Nephron progenitor cell (in vitro differentiated cells): ENCODE measurements around the gene ING3.

Experiments used
- DNase-seq: peaks from one replicate; pipeline ENCODE4 v3.0.0; 2021
- H3K27ac Mint-ChIP-seq: 2 replicates; pipeline ENCODE4 v1.8.0; 2021; ENCODE audit warnings: mild to moderate bottlenecking, moderate library complexity, mixed read lengths
- H3K27me3 Mint-ChIP-seq: 2 replicates; pipeline ENCODE4 v1.8.0; 2021; ENCODE audit warnings: mild to moderate bottlenecking, low read depth, mixed read lengths; ENCODE audit not compliant: poor library complexity
- H3K36me3 Mint-ChIP-seq: 2 replicates; pipeline ENCODE4 v1.8.0; 2021; ENCODE audit warnings: low read depth, mixed read lengths
- H3K4me1 Mint-ChIP-seq: 2 replicates; pipeline ENCODE4 v1.8.0; 2021; ENCODE audit warnings: mixed read lengths
- H3K4me3 Mint-ChIP-seq: 2 replicates; pipeline ENCODE4 v1.8.0; 2021; ENCODE audit warnings: mild to moderate bottlenecking, moderate library complexity, mixed read lengths
- H3K9me3 Mint-ChIP-seq: 2 replicates; pipeline ENCODE4 v1.8.0; 2021; ENCODE audit warnings: mild to moderate bottlenecking, moderate library complexity, mixed read lengths
- CTCF ChIP-seq: fragments of 200-600 bp; sonication (generic); IDR thresholded peaks from 2 replicates; pipeline ENCODE4 v1.5.0; 2021; ENCODE audit warnings: antibody characterized with exemption

The ING3 gene

GRCh38 chr7:121012170-121012874 lies 61.7 kb downstream of the ING3 start:
- no peak for DNase-seq
- no peak for TF ChIP-seq CTCF
- Mint-ChIP-seq H3K4me3 (no peak overlapping the region), H3K9me3 (peaks cover 9% of the 10 kb centered on the region), H3K27me3 (peaks cover 3% of the 10 kb centered on the region), H3K36me3 (peaks cover 9% of the 10 kb centered on the region), H3K27ac (no peak overlapping the region), H3K4me1 (peaks cover 38% of the 10 kb centered on the region)

GRCh38 chr7:121012919-121013318 lies 62.3 kb downstream of the ING3 start:
- no peak overlapping the region for H3K27ac Mint-ChIP-seq
- TF ChIP-seq CTCF = no peak
- peaks cover 9% of the 10 kb centered on the region for H3K36me3 Mint-ChIP-seq
- H3K4me1 Mint-ChIP-seq = peaks cover 32% of the 10 kb centered on the region
- H3K4me3 Mint-ChIP-seq = no peak overlapping the region
- peaks cover 9% of the 10 kb centered on the region for H3K9me3 Mint-ChIP-seq
- H3K27me3 Mint-ChIP-seq = peaks cover 3% of the 10 kb centered on the region
- no peak for DNase-seq

- H3K36me3 Mint-ChIP-seq = peaks cover 9% of the 10 kb centered on the region
- no peak overlapping the region for H3K4me3 Mint-ChIP-seq
- no peak for DNase-seq
- peaks cover 9% of the 10 kb centered on the region for H3K9me3 Mint-ChIP-seq
- H3K27ac Mint-ChIP-seq = no peak overlapping the region
- H3K4me1 Mint-ChIP-seq = peaks cover 27% of the 10 kb centered on the region
- H3K27me3 Mint-ChIP-seq = no peaks in the 10 kb centered on the region
- no peak for TF ChIP-seq CTCF
These were observed 65.0 kb downstream of the ING3 start for GRCh38 chr7:121015560-121015959.

- no peaks in the 10 kb centered on the region for H3K27me3 Mint-ChIP-seq
- H3K27ac Mint-ChIP-seq = peak overlapping the region; percentile 80
- peaks cover 9% of the 10 kb centered on the region for H3K36me3 Mint-ChIP-seq
- H3K4me3 Mint-ChIP-seq = no peak overlapping the region
- no peak for DNase-seq
- TF ChIP-seq CTCF = no peak
- H3K9me3 Mint-ChIP-seq = peaks cover 9% of the 10 kb centered on the region
- peaks cover 33% of the 10 kb centered on the region for H3K4me1 Mint-ChIP-seq
These were observed 66.4 kb downstream of the ING3 start for GRCh38 chr7:121016966-121017365.

DNA sequence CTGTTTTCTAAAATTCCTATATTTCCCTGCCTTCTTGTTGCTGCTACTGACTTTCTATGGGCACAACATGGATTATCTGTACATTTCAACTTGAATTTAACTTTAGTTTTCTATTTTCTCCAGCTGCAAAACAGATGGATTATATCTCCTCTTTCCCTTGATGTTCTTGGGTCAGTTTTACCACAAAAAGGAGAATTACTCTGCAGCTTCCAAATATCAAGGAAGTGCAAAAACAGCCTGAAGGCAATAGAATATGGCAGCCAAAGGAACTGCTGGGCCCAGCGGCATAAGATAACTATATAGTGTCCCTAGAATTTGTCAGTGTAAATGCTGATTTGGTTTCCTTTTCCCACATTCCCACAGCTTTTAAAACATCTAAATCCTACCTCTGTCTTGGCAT lies 67.0 kb downstream of the ING3 start:
- Mint-ChIP-seq H3K4me3 (no peak overlapping the region), H3K4me1 (peaks cover 35% of the 10 kb centered on the region), H3K27ac (no peak overlapping the region), H3K9me3 (peaks cover 9% of the 10 kb centered on the region), H3K36me3 (peaks cover 9% of the 10 kb centered on the region), H3K27me3 (no peaks in the 10 kb centered on the region)
- no peak for DNase-seq
- TF ChIP-seq CTCF = no peak

DNA sequence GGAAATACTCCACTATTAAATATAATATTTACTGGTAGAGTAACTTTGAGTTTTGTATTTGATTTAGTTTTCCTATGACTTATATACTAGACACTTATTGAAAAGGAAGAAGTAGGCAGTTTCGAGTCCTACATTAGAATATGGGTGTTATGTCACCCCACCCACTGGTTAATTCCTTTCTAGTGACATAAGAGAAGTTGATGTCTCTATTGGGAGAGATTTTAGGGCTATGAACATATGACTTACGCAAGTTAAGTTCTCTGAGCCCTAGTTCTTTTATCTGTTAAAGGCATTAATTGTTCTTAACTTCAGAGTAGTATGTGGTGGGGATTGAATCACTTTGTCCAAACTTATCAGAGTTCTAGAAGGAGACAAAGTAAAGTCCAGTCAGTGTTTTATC lies 68.4 kb downstream of the ING3 start:
- peaks cover 6% of the 10 kb centered on the region for H3K36me3 Mint-ChIP-seq
- H3K27me3 Mint-ChIP-seq = no peaks in the 10 kb centered on the region
- peaks cover 5% of the 10 kb centered on the region for H3K9me3 Mint-ChIP-seq
- DNase-seq = no peak
- no peak overlapping the region for H3K4me3 Mint-ChIP-seq
- TF ChIP-seq CTCF = no peak
- H3K27ac Mint-ChIP-seq = no peak overlapping the region
- H3K4me1 Mint-ChIP-seq = peaks cover 41% of the 10 kb centered on the region
